C4-2B (cell line): ENCODE measurements around the gene KLHDC8A.

ENCODE experiments used
- H3K27ac ChIP-seq: fragments of 450-650 bp; 2 replicates; pipeline ENCODE4 v1.5.1; 2017
- ZFX ChIP-seq: fragments of 450-650 bp; IDR thresholded peaks from 2 replicates; pipeline ENCODE4 v1.6.1; 2017
- TF ChIP-seq, protein P1 (sequence below): fragments of 450-650 bp; conservative IDR thresholded peaks from 2 replicates; pipeline ENCODE4 v1.5.1; 2017; ENCODE audit warnings: mild to moderate bottlenecking

KLHDC8A gene

DNA sequence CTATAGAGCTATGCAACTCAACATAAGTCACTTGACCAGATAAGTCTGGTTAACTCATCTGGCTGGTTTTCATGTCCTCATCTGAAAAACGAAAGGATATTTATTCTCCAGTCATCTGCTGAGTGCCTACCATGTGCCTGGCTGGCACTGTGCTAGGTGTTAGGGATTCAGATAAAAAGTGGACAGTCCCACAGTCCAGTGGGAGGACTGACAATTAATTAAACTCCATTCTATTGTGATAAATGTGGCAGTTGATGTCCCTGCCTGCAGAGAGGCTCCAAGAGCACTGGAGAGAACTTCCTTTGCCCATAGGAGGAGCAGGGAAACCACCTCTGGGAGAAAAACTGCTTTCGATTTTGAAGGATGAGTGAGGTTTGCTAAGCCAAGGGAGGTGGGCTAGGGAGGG lies 40.6 kb downstream of the KLHDC8A start:
- TF ChIP-seq ZFX, result no peak
- TF ChIP-seq, protein P1, sequence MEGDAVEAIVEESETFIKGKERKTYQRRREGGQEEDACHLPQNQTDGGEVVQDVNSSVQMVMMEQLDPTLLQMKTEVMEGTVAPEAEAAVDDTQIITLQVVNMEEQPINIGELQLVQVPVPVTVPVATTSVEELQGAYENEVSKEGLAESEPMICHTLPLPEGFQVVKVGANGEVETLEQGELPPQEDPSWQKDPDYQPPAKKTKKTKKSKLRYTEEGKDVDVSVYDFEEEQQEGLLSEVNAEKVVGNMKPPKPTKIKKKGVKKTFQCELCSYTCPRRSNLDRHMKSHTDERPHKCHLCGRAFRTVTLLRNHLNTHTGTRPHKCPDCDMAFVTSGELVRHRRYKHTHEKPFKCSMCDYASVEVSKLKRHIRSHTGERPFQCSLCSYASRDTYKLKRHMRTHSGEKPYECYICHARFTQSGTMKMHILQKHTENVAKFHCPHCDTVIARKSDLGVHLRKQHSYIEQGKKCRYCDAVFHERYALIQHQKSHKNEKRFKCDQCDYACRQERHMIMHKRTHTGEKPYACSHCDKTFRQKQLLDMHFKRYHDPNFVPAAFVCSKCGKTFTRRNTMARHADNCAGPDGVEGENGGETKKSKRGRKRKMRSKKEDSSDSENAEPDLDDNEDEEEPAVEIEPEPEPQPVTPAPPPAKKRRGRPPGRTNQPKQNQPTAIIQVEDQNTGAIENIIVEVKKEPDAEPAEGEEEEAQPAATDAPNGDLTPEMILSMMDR, result no peak

DNA sequence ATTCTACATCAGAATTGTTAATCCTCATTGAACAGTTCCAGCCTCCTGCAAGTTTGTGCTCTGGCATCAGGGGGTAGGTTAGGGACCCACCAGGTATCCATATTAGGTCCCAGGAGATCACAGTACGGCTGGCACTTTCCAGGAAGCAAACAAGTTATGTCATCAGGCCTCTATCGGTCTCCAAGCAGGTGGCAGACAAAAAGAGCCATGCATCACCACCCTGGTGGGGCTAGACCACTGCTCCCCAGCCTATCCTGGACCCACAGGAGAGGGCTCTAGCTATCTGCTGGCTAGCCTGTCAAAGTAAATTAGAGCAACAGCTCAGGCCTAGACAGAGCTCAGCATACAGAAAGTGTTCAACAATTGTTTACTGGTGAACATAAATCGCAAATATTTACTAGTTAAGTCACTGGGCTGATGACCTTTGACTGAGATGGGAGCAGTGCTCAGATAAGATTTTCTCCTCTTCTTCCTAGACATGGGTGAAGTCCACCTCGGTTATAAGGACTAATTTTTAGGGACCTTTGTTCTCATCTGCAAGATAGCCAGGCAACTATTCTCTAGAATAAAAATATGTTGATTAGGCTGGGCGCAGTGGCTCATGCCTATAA lies 41.6 kb downstream of the KLHDC8A start:
- TF ChIP-seq, protein P1, result no peak
- TF ChIP-seq ZFX, result no peak
- peak overlapping the region; percentile 99 for H3K27ac ChIP-seq

More for the DNA sequence above, 40.6 kb downstream of the KLHDC8A start:
- peak overlapping the region; percentile 99 for H3K27ac ChIP-seq

DNA sequence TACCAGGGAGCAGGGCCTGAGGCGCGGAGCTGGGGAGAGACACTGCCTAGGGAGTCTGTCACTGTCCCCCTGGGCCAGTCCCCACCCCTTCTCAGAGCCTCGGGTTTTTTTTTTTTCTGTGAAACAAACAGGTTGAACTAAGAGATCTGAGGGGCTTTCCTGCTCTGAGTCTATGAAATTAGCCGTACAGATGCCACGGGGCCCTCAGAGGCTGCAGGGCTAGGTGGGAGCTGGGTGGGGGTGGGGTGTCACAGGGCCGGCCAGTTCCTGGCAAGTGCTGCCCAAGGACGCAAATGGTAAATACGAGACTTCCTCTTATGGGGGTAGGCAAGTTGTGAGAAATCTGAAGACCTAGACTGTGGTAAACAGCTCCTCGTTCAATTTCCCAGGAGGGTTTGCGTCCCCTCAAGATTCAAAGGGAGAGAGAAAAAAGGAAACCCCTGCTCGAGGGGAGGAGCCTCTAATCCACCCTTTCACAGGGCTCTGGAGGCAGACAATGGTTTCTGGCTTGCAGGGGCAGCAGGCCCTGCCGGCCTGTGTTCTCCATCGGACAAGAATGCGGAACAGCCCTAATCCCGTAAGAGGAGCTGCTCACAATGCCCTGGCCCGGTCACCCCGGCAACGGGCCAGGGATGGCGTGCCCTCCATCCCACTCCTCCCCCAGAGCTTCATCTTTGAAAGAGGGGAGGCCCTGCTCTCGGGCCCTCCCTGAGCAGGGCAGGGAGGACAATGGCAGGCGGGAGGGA lies 43.0 kb downstream of the KLHDC8A start:
- no peak overlapping the region; the same call in 1 of the 2 replicates for H3K27ac ChIP-seq
- TF ChIP-seq ZFX, result no peak
- TF ChIP-seq, protein P1, result no peak

DNA sequence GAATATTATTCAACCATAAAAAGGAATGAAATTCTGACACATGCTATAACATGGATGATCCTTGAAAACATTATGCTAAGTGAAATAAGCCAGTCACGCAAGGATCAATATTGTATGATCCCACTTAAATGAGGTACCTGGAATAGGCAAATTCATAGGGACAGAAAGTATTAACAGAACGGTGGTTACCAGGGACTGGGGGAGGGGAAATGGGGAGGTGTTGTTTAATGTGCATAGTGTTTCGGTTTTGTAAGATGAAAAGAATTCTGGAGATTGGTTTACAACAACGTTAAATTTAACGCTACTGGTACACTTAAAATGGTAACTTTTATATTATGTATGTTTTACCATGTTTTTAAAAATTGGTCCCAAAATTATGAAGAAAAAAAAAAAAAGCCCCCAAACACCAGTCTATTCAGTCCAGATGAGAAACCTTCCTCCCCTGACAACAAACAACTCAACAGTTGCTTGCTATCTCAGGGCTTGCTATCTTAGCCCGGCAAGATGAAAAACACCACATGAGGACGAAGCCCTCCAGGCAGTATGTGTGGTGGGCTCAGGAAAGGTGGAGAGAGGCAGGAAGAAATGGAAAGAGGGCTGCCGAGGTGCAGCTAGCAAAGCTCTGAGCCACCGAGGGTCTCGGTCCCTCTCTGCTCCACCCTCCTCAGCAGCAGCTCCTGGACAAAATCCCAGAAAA lies 43.7 kb downstream of the KLHDC8A start:
- no peak for TF ChIP-seq ZFX
- TF ChIP-seq, protein P1, result no peak
- H3K27ac ChIP-seq, result no peak overlapping the region

DNA sequence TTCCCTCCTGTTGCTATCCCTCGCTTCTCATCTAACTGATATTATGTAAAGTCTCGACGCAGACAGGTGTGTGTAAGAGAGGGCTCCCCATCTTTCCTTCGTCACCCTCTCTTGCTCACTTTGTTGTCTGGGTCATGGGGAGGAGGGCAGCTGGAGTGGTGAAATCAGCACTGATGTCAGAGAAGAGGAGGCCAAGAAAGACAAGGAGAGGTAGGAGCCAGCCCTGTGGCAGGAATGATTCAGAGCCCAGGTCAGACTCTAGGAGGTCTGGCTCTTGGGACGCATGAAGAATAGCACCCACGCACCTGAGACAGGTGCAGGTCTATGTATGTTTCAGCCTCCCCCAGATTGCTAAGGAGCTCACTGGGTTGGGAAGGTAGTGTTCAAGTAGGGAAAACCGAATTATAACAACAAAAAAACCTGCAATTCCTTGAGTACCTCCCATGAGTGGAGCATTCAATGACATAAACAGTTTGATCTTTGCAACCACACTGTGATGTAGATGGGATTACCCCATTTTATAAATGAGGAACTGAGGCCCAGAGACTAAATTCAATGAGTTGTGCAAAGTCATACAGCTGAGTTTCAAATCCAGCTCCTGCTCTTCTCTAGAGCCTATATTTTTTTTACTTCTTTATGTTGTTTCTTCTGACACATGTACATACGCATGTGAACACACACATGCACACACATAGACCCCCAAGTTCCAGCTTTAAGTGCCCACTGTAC lies 45.6 kb downstream of the KLHDC8A start:
- H3K27ac ChIP-seq, result no peak overlapping the region
- TF ChIP-seq, protein P1, result no peak
- no peak for TF ChIP-seq ZFX

DNA sequence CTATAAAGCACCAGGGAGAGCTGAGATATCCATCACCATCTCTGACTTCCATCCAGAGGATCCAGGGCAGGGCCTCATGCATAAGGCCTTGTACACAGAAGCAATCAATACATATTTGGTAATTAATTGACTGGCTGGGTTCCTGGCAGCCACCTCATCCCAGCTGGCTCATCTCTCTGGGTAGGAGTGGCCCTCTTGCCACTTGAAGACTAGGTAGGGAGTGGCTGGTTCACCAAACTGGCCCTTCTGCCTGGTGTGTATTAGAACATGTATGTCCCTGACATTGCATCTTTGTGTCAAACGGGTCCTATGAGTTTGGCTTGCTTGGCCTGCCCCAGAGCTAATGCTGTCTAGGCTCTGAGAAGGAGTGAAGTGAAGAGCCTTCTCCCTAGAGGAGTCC lies 47.0 kb downstream of the KLHDC8A start:
- TF ChIP-seq, protein P1, result no peak
- no peak for TF ChIP-seq ZFX
- H3K27ac ChIP-seq, result no peak overlapping the region
